Measurements from ENCODE around the gene PARP9. TPM values are rescaled to one million over a fixed set of nuclear protein-coding genes. Genes with fewer than 3 reads are reported as not detected.

The PARP9 gene
- total RNA-seq = 12.6 and 16.9 TPM in 2 replicates

GRCh38 chr3:122564155-122564912 is at the start of gene PARP9, which contains the start of gene DTX3L:
TSS of gene PARP9 (minus strand) at chr3:122564300. CDS start at chr3:122559620, 4,680 bp downstream.
TSS of gene DTX3L (plus strand) at chr3:122564338. CDS start at chr3:122564427, 89 bp downstream.
- no peak for DNase-seq (ENCODE audit: low read depth)
- no peak for TF ChIP-seq CTCF (conservative IDR thresholded peaks at IDR 0.05; ENCODE audit: low read depth, low read length)

GRCh38 chr3:122612696-122613095 is 48.6 kb upstream of the PARP9 start:
- no peak overlapping the region for H3K4me3 ChIP-seq (ENCODE audit: low read depth, low read length)
- no peak for TF ChIP-seq CTCF (conservative IDR thresholded peaks at IDR 0.05; ENCODE audit: low read depth, low read length)
- DNase-seq (ENCODE audit: low read depth) = no peak

More at GRCh38 chr3:122564155-122564912, at the start of gene PARP9, which contains the start of gene DTX3L:
- H3K4me3 ChIP-seq (ENCODE audit: low read depth, low read length) = peak within 1 kb of the TSS; percentile 87

GRCh38 chr3:122609798-122610559 is 45.9 kb upstream of the PARP9 start:
- no peak for TF ChIP-seq CTCF (conservative IDR thresholded peaks at IDR 0.05; ENCODE audit: low read depth, low read length)
- peak; percentile 81 for DNase-seq (ENCODE audit: low read depth)
- H3K4me3 ChIP-seq (ENCODE audit: low read depth, low read length) = peak overlapping the region; percentile 15

GRCh38 chr3:122608916-122609315 is 44.8 kb upstream of the PARP9 start:
- no peak for DNase-seq (ENCODE audit: low read depth)
- no peak overlapping the region for H3K4me3 ChIP-seq (ENCODE audit: low read depth, low read length)
- no peak for TF ChIP-seq CTCF (conservative IDR thresholded peaks at IDR 0.05; ENCODE audit: low read depth, low read length)

GRCh38 chr3:122606330-122606729 is 42.2 kb upstream of the PARP9 start:
- no peak overlapping the region for H3K4me3 ChIP-seq (ENCODE audit: low read depth, low read length)
- TF ChIP-seq CTCF (conservative IDR thresholded peaks at IDR 0.05; ENCODE audit: low read depth, low read length) = no peak
- no peak for DNase-seq (ENCODE audit: low read depth)

GRCh38 chr3:122603056-122603455 is 39.0 kb upstream of the PARP9 start:
- no peak overlapping the region for H3K4me3 ChIP-seq (ENCODE audit: low read depth, low read length)
- TF ChIP-seq CTCF (conservative IDR thresholded peaks at IDR 0.05; ENCODE audit: low read depth, low read length) = no peak
- no peak for DNase-seq (ENCODE audit: low read depth)
